Astrocyte (in vitro differentiated cells and primary cell): ENCODE data around the gene PML. TPM values are rescaled to one million over a fixed set of nuclear protein-coding genes. Genes with fewer than 3 reads are reported as not detected.

ENCODE experiments used
- DNase-seq: peaks from one replicate; pipeline ENCODE4 v3.0.0-alpha.2; 2010; ENCODE audit warnings: low read depth
- FAIRE-seq: peaks from 2 replicates; lab custom pipeline; 2011; peaks lifted over from hg19 to GRCh38; lab: Jason Lieb, UNC
- H2AFZ ChIP-seq: 2 replicates; pipeline ENCODE4 v1.6.0; 2012; ENCODE audit warnings: low read depth, low read length, inconsistent platforms
- H3K27ac ChIP-seq: 2 replicates; pipeline ENCODE4 v1.5.1; 2011; ENCODE audit warnings: low read depth, low read length, inconsistent platforms
- H3K27me3 ChIP-seq: 2 replicates; pipeline ENCODE4 v1.6.0; 2011; ENCODE audit warnings: low read length, inconsistent platforms; ENCODE audit not compliant: insufficient read depth
- H3K36me3 ChIP-seq: 2 replicates; pipeline ENCODE4 v1.5.1; 2011; ENCODE audit warnings: low read length, inconsistent platforms; ENCODE audit not compliant: insufficient read depth
- H3K4me1 ChIP-seq: 2 replicates; pipeline ENCODE4 v1.5.1; 2011; ENCODE audit warnings: low read length, inconsistent platforms; ENCODE audit not compliant: insufficient read depth
- H3K4me2 ChIP-seq: 2 replicates; pipeline ENCODE4 v1.6.0; 2012; ENCODE audit warnings: low read length, inconsistent platforms
- H3K4me3 ChIP-seq: 2 replicates; pipeline ENCODE4 v1.5.1; 2011; ENCODE audit warnings: low read depth, mild to moderate bottlenecking, low read length, inconsistent platforms; ENCODE audit not compliant: insufficient read depth
- H3K79me2 ChIP-seq: 2 replicates; pipeline ENCODE4 v1.6.0; 2012; ENCODE audit warnings: mild to moderate bottlenecking, low read length, inconsistent platforms; ENCODE audit not compliant: insufficient read depth
- H3K9ac ChIP-seq: 2 replicates; pipeline ENCODE4 v1.6.0; 2012; ENCODE audit warnings: mild to moderate bottlenecking, low read length, inconsistent platforms
- H3K9me3 ChIP-seq: 2 replicates; pipeline ENCODE4 v1.5.1; 2012; ENCODE audit warnings: low read depth, mild to moderate bottlenecking, low read length, inconsistent platforms; ENCODE audit not compliant: insufficient read depth
- H4K20me1 ChIP-seq: 2 replicates; pipeline ENCODE4 v1.6.0; 2012; ENCODE audit warnings: low read length, inconsistent platforms; ENCODE audit not compliant: insufficient read depth
- H3K27ac Mint-ChIP-seq: one replicate; pipeline ENCODE4 v1.8.0; 2021; ENCODE audit warnings: mild to moderate bottlenecking, mixed read lengths; ENCODE audit not compliant: unreplicated experiment
- H3K27me3 Mint-ChIP-seq: one replicate; pipeline ENCODE4 v1.8.0; 2021; ENCODE audit warnings: low read depth, mixed read lengths; ENCODE audit not compliant: unreplicated experiment
- H3K36me3 Mint-ChIP-seq: one replicate; pipeline ENCODE4 v1.8.0; 2021; ENCODE audit warnings: low read depth, mixed read lengths; ENCODE audit not compliant: unreplicated experiment
- H3K4me1 Mint-ChIP-seq: one replicate; pipeline ENCODE4 v1.8.0; 2021; ENCODE audit warnings: low read depth, mixed read lengths; ENCODE audit not compliant: unreplicated experiment
- H3K4me3 Mint-ChIP-seq: one replicate; pipeline ENCODE4 v1.8.0; 2021; ENCODE audit warnings: mild to moderate bottlenecking, moderate library complexity, mixed read lengths; ENCODE audit not compliant: unreplicated experiment
- H3K9me3 Mint-ChIP-seq: one replicate; pipeline ENCODE4 v1.8.0; 2021; ENCODE audit warnings: mild to moderate bottlenecking, mixed read lengths; ENCODE audit not compliant: unreplicated experiment
- CTCF ChIP-seq: IDR thresholded peaks from 2 replicates; pipeline ENCODE4 v1.5.1; 2011; ENCODE audit warnings: low read depth, mild to moderate bottlenecking, inconsistent platforms, low read length, moderate library complexity; ENCODE audit not compliant: insufficient read depth
- EZH2 ChIP-seq: IDR thresholded peaks from 2 replicates; pipeline ENCODE4 v1.6.1; 2012; ENCODE audit warnings: mild to moderate bottlenecking, low read length, inconsistent platforms; ENCODE audit not compliant: insufficient read depth
- total RNA-seq: library from RNA; stranded (reverse); gene quantifications from 2 replicates; pipeline ENCODE4 v1.2.1, GENCODE V29; 2021

Gene PML
- total RNA-seq, 1 donor from 2014 or later: 116 TPM

- H2AFZ ChIP-seq: no peak overlapping the region
- H4K20me1 ChIP-seq: peaks cover 11% of the 10 kb centered on the region
- Mint-ChIP-seq H3K27ac (no peak overlapping the region), H3K27me3 (no peaks in the 10 kb centered on the region), H3K36me3 (peaks cover 31% of the 10 kb centered on the region), H3K9me3 (no peaks in the 10 kb centered on the region), H3K4me1 (peaks cover 4% of the 10 kb centered on the region), H3K4me3 (no peak overlapping the region)
- H3K4me2 ChIP-seq: no peak overlapping the region
- peaks cover 19% of the 10 kb centered on the region for H3K36me3 ChIP-seq
- H3K79me2 ChIP-seq: no peaks in the 10 kb centered on the region
- TF ChIP-seq CTCF: no peak
- no peak for TF ChIP-seq EZH2
- no peak overlapping the region for H3K4me3 ChIP-seq
- H3K27me3 ChIP-seq: no peaks in the 10 kb centered on the region
- no peak overlapping the region for H3K27ac ChIP-seq
- no peak for DNase-seq
- no peaks in the 10 kb centered on the region for H3K4me1 ChIP-seq
- no peaks in the 10 kb centered on the region for H3K9me3 ChIP-seq
- H3K9ac ChIP-seq: no peak overlapping the region
- FAIRE-seq: no peak
Measured at GRCh38 chr15:74032046-74032445, 37.5 kb downstream of the PML start.

- no peaks in the 10 kb centered on the region for H3K9me3 ChIP-seq
- FAIRE-seq (no peak), DNase-seq (no peak)
- peaks cover 11% of the 10 kb centered on the region for H3K4me1 Mint-ChIP-seq
- H3K27me3 ChIP-seq: no peaks in the 10 kb centered on the region
- H3K4me2 ChIP-seq: no peak overlapping the region
- no peaks in the 10 kb centered on the region for H3K4me1 ChIP-seq
- no peaks in the 10 kb centered on the region for H3K79me2 ChIP-seq
- no peak overlapping the region for H3K9ac ChIP-seq
- TF ChIP-seq EZH2 (no peak), CTCF (no peak)
- H3K36me3 ChIP-seq: peaks cover 19% of the 10 kb centered on the region
- H3K4me3 ChIP-seq: no peak overlapping the region
- H3K4me3 Mint-ChIP-seq: no peak overlapping the region
- H3K27me3 Mint-ChIP-seq: no peaks in the 10 kb centered on the region
- H3K27ac Mint-ChIP-seq: no peak overlapping the region
- H3K9me3 Mint-ChIP-seq: no peaks in the 10 kb centered on the region
- H2AFZ ChIP-seq: no peak overlapping the region
- H3K36me3 Mint-ChIP-seq: peaks cover 37% of the 10 kb centered on the region
- H3K27ac ChIP-seq: no peak overlapping the region
- peaks cover 11% of the 10 kb centered on the region for H4K20me1 ChIP-seq
Measured at GRCh38 chr15:74032606-74033561, 38.4 kb downstream of the PML start.

- H3K4me3 ChIP-seq: no peak overlapping the region
- Mint-ChIP-seq H3K36me3 (peaks cover 39% of the 10 kb centered on the region), H3K27ac (no peak overlapping the region), H3K27me3 (no peaks in the 10 kb centered on the region), H3K4me1 (peaks cover 21% of the 10 kb centered on the region), H3K4me3 (peak overlapping the region; percentile 8), H3K9me3 (no peaks in the 10 kb centered on the region)
- H3K9me3 ChIP-seq: no peaks in the 10 kb centered on the region
- no peak overlapping the region for H2AFZ ChIP-seq
- H3K4me1 ChIP-seq: peaks cover 9% of the 10 kb centered on the region
- no peaks in the 10 kb centered on the region for H3K27me3 ChIP-seq
- H3K27ac ChIP-seq: no peak overlapping the region
- peaks cover 6% of the 10 kb centered on the region for H4K20me1 ChIP-seq
- no peak for DNase-seq
- H3K36me3 ChIP-seq: peaks cover 16% of the 10 kb centered on the region
- TF ChIP-seq CTCF (no peak), EZH2 (no peak)
- H3K9ac ChIP-seq: no peak overlapping the region
- H3K79me2 ChIP-seq: no peaks in the 10 kb centered on the region
- no peak overlapping the region for H3K4me2 ChIP-seq
- no peak for FAIRE-seq
Measured at GRCh38 chr15:74034206-74034755, 39.8 kb downstream of the PML start.
